Gastroesophageal sphincter (tissue), 4 donors: ENCODE data around the gene LYL1. TPM values are rescaled to one million over a fixed set of nuclear protein-coding genes. Genes with fewer than 3 reads are reported as not detected.

ENCODE experiments used
- ATAC-seq: fragments of 150-250 bp; one replicate; pipeline ENCODE4 v1.9.1; 2016; ENCODE audit warnings: mild to moderate bottlenecking, moderate library complexity
- H3K27ac ChIP-seq, 4 donors: fragments of 200-600 bp; sonication (generic) in 3 of 4; 1 replicate in 3 of 4; 2 replicates in 1 of 4; pipeline ENCODE4 v1.5.1; 2016 to 2019
- H3K27me3 ChIP-seq: fragments of 200-600 bp; sonication (generic); one replicate; pipeline ENCODE4 v1.5.1; 2019
- H3K36me3 ChIP-seq, 2 donors: fragments of 200-600 bp; sonication (generic); one replicate each; pipeline ENCODE4 v1.5.1; 2019; ENCODE audit warnings: control low read depth in 1 of 2
- H3K4me1 ChIP-seq, 3 donors: fragments of 200-600 bp; sonication (generic); 1 replicate in 2 of 3; 2 replicates in 1 of 3; pipeline ENCODE4 v1.5.1; 2016 to 2019; ENCODE audit warnings: control low read depth in 2 of 3
- H3K4me3 ChIP-seq, 2 donors: fragments of 200-600 bp; sonication (generic); one replicate each; pipeline ENCODE4 v1.5.1; 2019; ENCODE audit warnings: mild to moderate bottlenecking in 1 of 2, moderate library complexity in 1 of 2
- H3K9me3 ChIP-seq, 3 donors: fragments of 200-600 bp; sonication (generic); one replicate each; pipeline ENCODE4 v1.5.1; 2017 to 2019; ENCODE audit warnings: control low read depth in 2 of 3
- CTCF ChIP-seq, 4 experiments: fragments of 200-600 bp in 2 of 4; fragments of 450-650 bp in 2 of 4; sonication (generic) in 1 of 4; IDR thresholded peaks; one replicate each; pipeline ENCODE4 v1.5.1; 2017 to 2019; ENCODE audit warnings: antibody characterized with exemption in 4 of 4, mild to moderate bottlenecking in 2 of 4, moderate library complexity in 2 of 4
- EP300 ChIP-seq: sonication (generic); formaldehyde crosslinking; IDR thresholded peaks from one replicate; pipeline ENCODE4 v1.6.1; 2017; ENCODE audit warnings: antibody characterized with exemption, mild to moderate bottlenecking
- POLR2A ChIP-seq, 2 donors: fragments of 450-650 bp; IDR thresholded peaks; one replicate each; pipeline ENCODE4 v1.6.1; 2017; ENCODE audit warnings: antibody characterized with exemption in 2 of 2, mild to moderate bottlenecking in 2 of 2, moderate library complexity in 1 of 2
- POLR2AphosphoS5 ChIP-seq: sonication (generic); formaldehyde crosslinking; IDR thresholded peaks from one replicate; pipeline ENCODE4 v1.6.1; 2017; ENCODE audit warnings: antibody characterized with exemption
- WGBS, 2 donors: methylation state at CpG; one replicate each; pipeline ENCODE4 v1.1.5; 2018; ENCODE audit warnings: low coverage in 1 of 2; 5-methylcytosine and 5-hydroxymethylcytosine counted together
- total RNA-seq, 4 donors: library from RNA; depleted of rRNA; stranded (reverse); fragments of >200 nt; gene quantifications; one replicate each; pipeline ENCODE4 v1.1.0, GENCODE V29; 2016

LYL1 gene
- 10 to 100 TPM in 2 of 4 donors, 1 to 10 TPM in 2; 9.9 to 11.8 (median 10.8) TPM for total RNA-seq

GRCh38 chr19:13102666-13103580, at the start of gene LYL1:
Gene LYL1, minus strand, starts transcription at chr19:13102858. Its CDS starts 1,687 bp downstream, at chr19:13101171.
- Histone ChIP-seq H3K27me3 (peaks cover 7% of the 10 kb centered on the region), H3K36me3 (peaks cover 0 to 18% of the 10 kb centered on the region in 2 donors), H3K27ac (peak within 1 kb of the TSS; percentile 6 to 89 (median 82)), H3K4me1 (peaks cover 0 to 70% (median 13%) of the 10 kb centered on the region in 3 donors), H3K9me3 (no peaks in the 10 kb centered on the region), H3K4me3 (peak within 1 kb of the TSS; percentile 20 to 52)
- ATAC-seq: peak; percentile 60
- peak in 2 of 4 experiments; percentile 14 to 26 for TF ChIP-seq CTCF (IDR thresholded peaks at IDR 0.05)
- TF ChIP-seq EP300: no peak
- TF ChIP-seq POLR2AphosphoS5: peak; percentile 77
- peak in 1 of 2 donors; percentile 15 for TF ChIP-seq POLR2A (IDR thresholded peaks at IDR 0.05)
- WGBS, 2 donors: 0% methylated on average over 2 of the region's 47 CpGs; no CpG with 5 or more reads in 1 of the 2 donors

GRCh38 chr19:13151605-13152355, 49.1 kb upstream of the LYL1 start:
- Histone ChIP-seq H3K36me3 (no peaks in the 10 kb centered on the region), H3K27me3 (no peaks in the 10 kb centered on the region), H3K4me1 (peaks cover 0 to 70% (median 23%) of the 10 kb centered on the region in 3 donors), H3K9me3 (no peaks in the 10 kb centered on the region), H3K4me3 (peak overlapping the region; percentile 94 to 96), H3K27ac (peak overlapping the region; percentile 98 to 100 (median 99))
- ATAC-seq: peak; percentile 73
- 1% methylated on average over 15 of the region's 71 CpGs; no CpG with 5 or more reads in 1 of the 2 donors for whole genome bisulfite sequencing, 2 donors
- TF ChIP-seq POLR2AphosphoS5 (peak; percentile 100), EP300 (no peak), POLR2A (IDR thresholded peaks at IDR 0.05) (peak; percentile 98), CTCF (IDR thresholded peaks at IDR 0.05) (peak in 2 of 4 experiments; percentile 24 to 32)

GRCh38 chr19:13150931-13151604, 48.4 kb upstream of the LYL1 start:
- peaks cover 0 to 7% of the 10 kb centered on the region in 2 donors for H3K36me3 ChIP-seq
- TF ChIP-seq CTCF (IDR thresholded peaks at IDR 0.05): peak in 1 of 4 experiments; percentile 28
- no peak for TF ChIP-seq POLR2A (IDR thresholded peaks at IDR 0.05)
- H3K27ac ChIP-seq: peak overlapping the region; percentile 98 to 100 (median 99)
- H3K27me3 ChIP-seq: no peaks in the 10 kb centered on the region
- ATAC-seq: no peak
- no peaks in the 10 kb centered on the region for H3K9me3 ChIP-seq
- 0% methylated on average over 4 to 6 of the region's 34 CpGs for WGBS, 2 donors
- H3K4me1 ChIP-seq: peaks cover 0 to 63% (median 20%) of the 10 kb centered on the region in 3 donors
- peak overlapping the region; percentile 94 to 96 for H3K4me3 ChIP-seq

GRCh38 chr19:13150187-13150930, 47.7 kb upstream of the LYL1 start, which contains the start of the genes IER2 and STX10:
Gene IER2, plus strand, starts transcription at chr19:13150411. Its CDS starts 2,776 bp downstream, at chr19:13153187.
Gene STX10, minus strand, starts transcription at chr19:13150375. Its CDS starts 202 bp downstream, at chr19:13150173.
- H3K4me1 ChIP-seq: peaks cover 0 to 56% (median 12%) of the 10 kb centered on the region in 3 donors
- peak; percentile 71 for ATAC-seq
- peak within 1 kb of the TSS; percentile 98 to 100 (median 99) for H3K27ac ChIP-seq
- peaks cover 0 to 11% of the 10 kb centered on the region in 2 donors for H3K36me3 ChIP-seq
- TF ChIP-seq POLR2AphosphoS5: peak; percentile 95
- peak; percentile 77 to 82 for TF ChIP-seq POLR2A (IDR thresholded peaks at IDR 0.05)
- no peak for TF ChIP-seq EP300
- TF ChIP-seq CTCF (IDR thresholded peaks at IDR 0.05): peak in 3 of 4 experiments; percentile 65 to 79 (median 68)
- 0% methylated on average over 8 of the region's 51 CpGs; no CpG with 5 or more reads in 1 of the 2 donors for WGBS, 2 donors
- no peaks in the 10 kb centered on the region for H3K9me3 ChIP-seq
- H3K27me3 ChIP-seq: no peaks in the 10 kb centered on the region
- peak within 1 kb of the TSS; percentile 94 to 96 for H3K4me3 ChIP-seq
